SKM-1 (cell line): ENCODE results near the gene MYL6.
"Not testable (repeated sequence)": the region's sequence is repeated elsewhere in the genome, so short reads cannot be mapped to it uniquely, and the experiment has no call there.

Experiments used
- DNase-seq: peaks from one replicate; lab custom pipeline; 2025; ENCODE audit not compliant: unreplicated experiment; lab: John Stamatoyannopoulos, UW

Gene MYL6

GRCh38 chr12:56158029-56158925 is at the start of gene MYL6:
MYL6 (plus strand) TSS chr12:56158359; CDS start chr12:56158402, 43 bp downstream.
- peak; percentile 69 for DNase-seq

- DNase-seq, result no peak
These were observed 47.6 kb upstream of the MYL6 start for GRCh38 chr12:56110571-56110970.

GRCh38 chr12:56114084-56114483 is 44.1 kb upstream of the MYL6 start:
- DNase-seq, result no peak

- no peak for DNase-seq
These were observed 42.8 kb upstream of the MYL6 start for GRCh38 chr12:56115329-56115728.

- peak; percentile 67 for DNase-seq
These were observed 41.7 kb upstream of the MYL6 start, which contains the start of gene RPL41 for GRCh38 chr12:56116267-56117081. RPL41 (plus strand) TSS chr12:56116633.

GRCh38 chr12:56117082-56117706 is 41.0 kb upstream of the MYL6 start:
- not testable (repeated sequence) for DNase-seq

GRCh38 chr12:56117778-56118687 is 40.1 kb upstream of the MYL6 start, which contains the start of gene ZC3H10:
ZC3H10 (plus strand) TSS chr12:56118266; CDS start chr12:56120563, 2,297 bp downstream.
- peak; percentile 84 for DNase-seq

GRCh38 chr12:56118688-56119357 is 39.3 kb upstream of the MYL6 start:
- DNase-seq, result no peak

GRCh38 chr12:56119361-56119796 is 38.8 kb upstream of the MYL6 start:
- peak; percentile 18 for DNase-seq

GRCh38 chr12:56120158-56120846 is 37.9 kb upstream of the MYL6 start:
- DNase-seq, result no peak

- DNase-seq, result no peak
These were observed 36.8 kb upstream of the MYL6 start for GRCh38 chr12:56121204-56121870.

GRCh38 chr12:56122637-56123036 is 35.5 kb upstream of the MYL6 start:
- no peak for DNase-seq

GRCh38 chr12:56124133-56124532 is 34.0 kb upstream of the MYL6 start:
- DNase-seq, result no peak

- DNase-seq, result no peak
These were observed 31.4 kb upstream of the MYL6 start for GRCh38 chr12:56126732-56127239.

- DNase-seq, result no peak
These were observed 30.7 kb upstream of the MYL6 start for GRCh38 chr12:56127485-56127887.

- peak; percentile 90 for DNase-seq
These were observed 30.1 kb upstream of the MYL6 start, which contains the start of gene ESYT1 for GRCh38 chr12:56127888-56128669. ESYT1 (plus strand) TSS chr12:56128267; CDS start chr12:56128320, 53 bp downstream.

GRCh38 chr12:56128670-56129205 is 29.4 kb upstream of the MYL6 start:
- no peak for DNase-seq
